ENCODE results near the gene CFAP46.
"Not testable (repeated sequence)": the region's sequence is repeated elsewhere in the genome, so short reads cannot be mapped to it uniquely, and the experiment has no call there.

The CFAP46 gene

GRCh38 chr10:132972986-132973902, 30.9 kb upstream of the CFAP46 start:
- Mint-ChIP-seq H3K4me3 (no peak overlapping the region), H3K36me3 (ENCODE audit: low read depth) (no peaks in the 10 kb centered on the region), H3K27ac (no peak overlapping the region), H3K27me3 (peaks cover 22% of the 10 kb centered on the region), H3K4me1 (ENCODE audit: low read depth) (no peaks in the 10 kb centered on the region), H3K9me3 (no peaks in the 10 kb centered on the region)

GRCh38 chr10:132972149-132972985, 30.0 kb upstream of the CFAP46 start:
- Mint-ChIP-seq H3K4me3 (no peak overlapping the region), H3K36me3 (ENCODE audit: low read depth) (no peaks in the 10 kb centered on the region), H3K9me3 (no peaks in the 10 kb centered on the region), H3K27ac (no peak overlapping the region), H3K4me1 (ENCODE audit: low read depth) (no peaks in the 10 kb centered on the region), H3K27me3 (peaks cover 23% of the 10 kb centered on the region)

GRCh38 chr10:132971448-132972148, 29.2 kb upstream of the CFAP46 start:
- Mint-ChIP-seq H3K4me1 (ENCODE audit: low read depth) (no peaks in the 10 kb centered on the region), H3K27ac (no peak overlapping the region), H3K36me3 (ENCODE audit: low read depth) (no peaks in the 10 kb centered on the region), H3K4me3 (no peak overlapping the region), H3K27me3 (peaks cover 22% of the 10 kb centered on the region), H3K9me3 (no peaks in the 10 kb centered on the region)

- Mint-ChIP-seq H3K27me3 (peaks cover 27% of the 10 kb centered on the region), H3K9me3 (no peaks in the 10 kb centered on the region), H3K4me1 (ENCODE audit: low read depth) (no peaks in the 10 kb centered on the region), H3K4me3 (no peak overlapping the region), H3K27ac (no peak overlapping the region), H3K36me3 (ENCODE audit: low read depth) (no peaks in the 10 kb centered on the region)
Observed at GRCh38 chr10:132970641-132971438, 28.5 kb upstream of the CFAP46 start.

- Mint-ChIP-seq H3K9me3 (no peaks in the 10 kb centered on the region), H3K27me3 (peaks cover 27% of the 10 kb centered on the region), H3K36me3 (ENCODE audit: low read depth) (no peaks in the 10 kb centered on the region), H3K27ac (no peak overlapping the region), H3K4me3 (no peak overlapping the region), H3K4me1 (ENCODE audit: low read depth) (peaks cover 26% of the 10 kb centered on the region)
Observed at GRCh38 chr10:132967540-132967939, 25.2 kb upstream of the CFAP46 start.

GRCh38 chr10:132965411-132966057, 23.2 kb upstream of the CFAP46 start:
- Mint-ChIP-seq H3K27ac (peak overlapping the region; percentile 26), H3K4me3 (no peak overlapping the region), H3K27me3 (peaks cover 21% of the 10 kb centered on the region), H3K36me3 (ENCODE audit: low read depth) (no peaks in the 10 kb centered on the region), H3K9me3 (no peaks in the 10 kb centered on the region), H3K4me1 (ENCODE audit: low read depth) (peaks cover 35% of the 10 kb centered on the region)

- H3K9me3 Mint-ChIP-seq: not testable (repeated sequence)
Observed at GRCh38 chr10:132964707-132965410, 22.5 kb upstream of the CFAP46 start.

GRCh38 chr10:132964231-132964630, 21.9 kb upstream of the CFAP46 start:
- Mint-ChIP-seq H3K36me3 (ENCODE audit: low read depth) (no peaks in the 10 kb centered on the region), H3K27ac (no peak overlapping the region), H3K4me3 (no peak overlapping the region), H3K4me1 (ENCODE audit: low read depth) (peaks cover 35% of the 10 kb centered on the region), H3K27me3 (peaks cover 21% of the 10 kb centered on the region), H3K9me3 (no peaks in the 10 kb centered on the region)

More at GRCh38 chr10:132964707-132965410, 22.5 kb upstream of the CFAP46 start:
- Mint-ChIP-seq H3K4me1 (ENCODE audit: low read depth) (peaks cover 35% of the 10 kb centered on the region), H3K4me3 (peak overlapping the region; percentile 20), H3K27me3 (peaks cover 21% of the 10 kb centered on the region)
- not testable (repeated sequence) for H3K27ac Mint-ChIP-seq; H3K36me3 Mint-ChIP-seq (ENCODE audit: low read depth)

- Mint-ChIP-seq H3K4me3 (no peak overlapping the region), H3K36me3 (ENCODE audit: low read depth) (no peaks in the 10 kb centered on the region), H3K9me3 (no peaks in the 10 kb centered on the region), H3K27ac (peak overlapping the region; percentile 68), H3K4me1 (ENCODE audit: low read depth) (peaks cover 35% of the 10 kb centered on the region), H3K27me3 (peaks cover 19% of the 10 kb centered on the region)
Observed at GRCh38 chr10:132963430-132963960, 21.1 kb upstream of the CFAP46 start.

GRCh38 chr10:132962623-132963429, 20.5 kb upstream of the CFAP46 start:
- Mint-ChIP-seq H3K27me3 (peaks cover 13% of the 10 kb centered on the region), H3K36me3 (ENCODE audit: low read depth) (no peaks in the 10 kb centered on the region), H3K27ac (peak overlapping the region; percentile 68), H3K4me1 (ENCODE audit: low read depth) (peaks cover 35% of the 10 kb centered on the region), H3K4me3 (peak overlapping the region; percentile 76), H3K9me3 (no peaks in the 10 kb centered on the region)

GRCh38 chr10:132961787-132962622, 19.6 kb upstream of the CFAP46 start:
- peak overlapping the region; percentile 68 for H3K27ac Mint-ChIP-seq
- peak overlapping the region; percentile 76 for H3K4me3 Mint-ChIP-seq
- H3K9me3 Mint-ChIP-seq: no peaks in the 10 kb centered on the region
- H3K36me3 Mint-ChIP-seq (ENCODE audit: low read depth): no peaks in the 10 kb centered on the region
- peaks cover 13% of the 10 kb centered on the region for H3K27me3 Mint-ChIP-seq
- peaks cover 35% of the 10 kb centered on the region for H3K4me1 Mint-ChIP-seq (ENCODE audit: low read depth)

GRCh38 chr10:132961420-132961786, 19.0 kb upstream of the CFAP46 start:
- no peak overlapping the region for H3K4me3 Mint-ChIP-seq
- H3K27ac Mint-ChIP-seq: no peak overlapping the region
- peaks cover 12% of the 10 kb centered on the region for H3K27me3 Mint-ChIP-seq

More at GRCh38 chr10:132961420-132961786, 19.0 kb upstream of the CFAP46 start:
- no peaks in the 10 kb centered on the region for H3K36me3 Mint-ChIP-seq (ENCODE audit: low read depth)
- peaks cover 35% of the 10 kb centered on the region for H3K4me1 Mint-ChIP-seq (ENCODE audit: low read depth)
- H3K9me3 Mint-ChIP-seq: no peaks in the 10 kb centered on the region

Data from stimulated activated naive CD8-positive, alpha-beta T cell treated with anti-CD3 and anti-CD28 coated beads, Interleukin-15, Interleukin-2, amounts not matched to agents 100 ng/mL and 50 ng/mL, for 24 hours (primary cell).